Keratinocyte (primary cell): ENCODE data around the gene FAM53B.

Source experiments
- CTCF ChIP-seq, 3 experiments: IDR thresholded peaks in 1 of 3; conservative IDR thresholded peaks in 1 of 3; optimal IDR thresholded peaks in 1 of 3; 2 replicates in 2 of 3; 3 replicates in 1 of 3; pipeline versions ENCODE3 to v1.5.1; 2011; ENCODE audit warnings: low read length in 3 of 3, mild to moderate bottlenecking in 3 of 3, moderate library complexity in 2 of 3, control low read depth in 1 of 3, inconsistent platforms in 1 of 3; ENCODE audit not compliant: insufficient read depth in 2 of 3; ENCODE audit errors: extremely low read depth in 1 of 3
- EZH2 ChIP-seq: IDR thresholded peaks from one replicate; pipeline ENCODE4 v1.6.1; 2012; ENCODE audit warnings: inconsistent platforms, mild to moderate bottlenecking, low read length, moderate library complexity

- TF ChIP-seq CTCF (optimal IDR thresholded peaks at IDR 0.05 in 1 of 3, IDR thresholded peaks at IDR 0.05 in 1 of 3, conservative IDR thresholded peaks at IDR 0.05 in 1 of 3; ENCODE audit: extremely low read depth in 1 of 3, insufficient read depth in 2 of 3, low read length in 3 of 3) = no peak
- no peak for TF ChIP-seq EZH2
Observed at GRCh38 chr10:124615259-124615658, 128.9 kb downstream of the FAM53B start.
